GM19463 (cell line): ENCODE measurements around the gene SCAMP2.

ENCODE experiments used
- ATAC-seq: cut with Tn5 transposase; IDR thresholded peaks from one replicate; pipeline ENCODE4 v1.9.1; 2021; ENCODE audit warnings: mild to moderate bottlenecking, moderate library complexity; ENCODE audit not compliant: unreplicated experiment

The SCAMP2 gene

DNA sequence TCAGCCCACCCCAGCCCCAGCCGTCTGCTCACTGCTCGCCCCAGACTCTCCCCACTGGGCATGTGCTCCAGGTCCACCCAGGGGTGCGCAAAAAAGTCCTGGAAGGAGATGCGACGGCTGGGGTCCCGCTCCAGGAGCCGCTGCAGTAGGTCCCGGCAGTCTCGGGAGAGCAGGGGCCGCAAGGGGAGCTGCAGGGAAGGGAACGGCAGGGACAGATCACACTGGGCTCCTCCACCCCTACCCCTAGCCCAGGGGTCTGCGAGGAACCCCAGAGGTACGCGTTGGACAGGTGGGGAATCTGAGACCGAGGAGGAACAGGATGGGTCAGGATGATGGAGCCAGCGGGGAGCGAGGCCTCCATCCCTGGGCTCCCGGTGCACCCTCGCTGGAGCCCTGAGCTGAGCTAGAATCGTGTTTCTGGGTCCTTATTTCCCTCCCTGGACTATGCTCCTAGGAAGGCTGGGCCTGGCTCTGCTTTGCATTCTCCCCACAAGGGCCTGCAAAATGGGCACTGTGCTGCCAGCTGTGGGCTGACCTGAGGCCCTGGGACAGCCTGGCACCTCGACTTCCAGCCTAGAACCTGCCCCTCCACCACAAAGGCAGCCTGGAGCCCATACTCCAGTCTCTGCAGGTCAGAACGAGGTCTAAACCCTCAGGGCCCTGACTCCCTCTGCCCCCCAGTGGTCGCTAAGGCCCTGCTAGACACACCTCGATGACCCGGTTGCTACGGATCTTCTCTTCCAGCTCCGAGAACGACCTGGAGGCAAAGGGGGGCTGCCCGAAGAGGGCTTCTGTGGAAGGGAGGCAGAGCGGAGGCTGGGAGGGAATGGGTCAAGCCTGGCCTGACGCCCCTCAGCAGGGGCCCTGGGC lies 33.4 kb downstream of the SCAMP2 start:
- no peak for ATAC-seq

DNA sequence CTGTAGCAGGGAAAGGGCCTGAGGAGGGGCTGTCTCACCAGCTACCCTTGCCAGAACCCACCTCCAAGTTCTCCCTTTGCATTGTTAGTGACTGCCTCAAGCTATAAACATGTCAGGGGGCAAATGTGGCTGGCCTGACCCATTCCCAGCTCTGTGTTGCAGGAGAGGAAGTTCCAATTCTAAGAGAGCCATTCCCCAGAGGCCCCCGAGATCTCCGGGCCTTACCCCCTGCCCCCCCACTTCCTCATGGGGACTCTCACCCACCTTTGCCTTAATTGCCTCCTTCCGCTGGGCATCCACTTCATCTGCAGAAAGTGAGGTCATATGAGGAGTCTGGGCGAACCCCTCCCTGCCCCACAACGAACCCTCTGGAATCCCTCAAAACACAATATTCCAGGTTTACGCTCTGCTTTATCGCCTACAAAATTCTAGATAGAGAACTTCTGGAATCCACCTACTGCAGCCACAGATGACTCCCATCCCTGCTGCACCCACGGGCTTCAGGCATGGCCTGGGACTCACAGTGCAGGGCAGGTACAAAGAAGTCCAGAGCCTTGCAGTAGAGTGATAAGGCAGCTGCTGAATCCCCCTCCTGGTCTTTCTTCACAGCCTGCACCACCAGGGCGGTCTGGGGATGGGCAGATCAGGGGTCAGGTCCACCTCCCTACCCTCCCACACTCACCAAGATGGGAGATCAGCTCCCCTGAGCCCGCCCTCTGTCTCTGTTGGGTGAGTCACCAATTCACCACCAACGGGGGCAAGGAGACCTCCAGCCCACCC lies 34.2 kb downstream of the SCAMP2 start:
- no peak for ATAC-seq

GRCh38 chr15:74838137-74838516 lies 35.0 kb downstream of the SCAMP2 start:
- no peak for ATAC-seq

DNA sequence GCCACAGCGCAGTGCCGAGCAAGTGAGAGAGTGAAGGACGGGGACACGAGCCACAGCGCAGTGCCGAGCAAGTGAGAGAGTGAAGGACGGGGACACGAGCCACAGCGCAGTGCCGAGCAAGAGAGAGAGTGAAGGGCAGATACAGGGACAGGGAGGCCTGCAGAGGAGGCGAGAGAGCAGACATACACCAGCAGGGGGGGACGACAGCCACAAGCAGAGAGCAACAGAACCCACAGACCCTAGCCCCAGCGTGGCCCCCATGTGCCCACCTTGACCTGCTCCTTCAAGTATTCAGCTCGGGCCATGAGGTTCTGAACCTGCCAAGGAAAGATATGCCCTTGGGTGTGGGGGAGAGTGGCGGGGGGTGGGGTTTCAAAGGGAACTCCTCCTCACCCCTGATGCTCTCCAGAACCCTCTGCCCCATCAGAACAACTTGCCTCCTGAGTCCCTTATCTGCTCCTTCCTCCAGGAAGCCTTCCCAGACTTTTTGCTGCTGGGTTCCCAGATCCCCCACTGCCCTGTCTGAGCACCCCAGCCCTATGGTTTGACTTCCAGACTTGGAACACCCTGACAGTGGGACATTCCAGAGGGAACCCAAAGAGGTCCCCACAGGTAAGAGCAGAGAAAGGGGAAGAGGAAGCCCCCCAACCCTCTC lies 35.6 kb downstream of the SCAMP2 start:
- no peak for ATAC-seq

- no peak for ATAC-seq
Measured at GRCh38 chr15:74836846-74837245, 36.3 kb downstream of the SCAMP2 start.

- no peak for ATAC-seq
Measured at GRCh38 chr15:74835312-74835823, 37.8 kb downstream of the SCAMP2 start.

DNA sequence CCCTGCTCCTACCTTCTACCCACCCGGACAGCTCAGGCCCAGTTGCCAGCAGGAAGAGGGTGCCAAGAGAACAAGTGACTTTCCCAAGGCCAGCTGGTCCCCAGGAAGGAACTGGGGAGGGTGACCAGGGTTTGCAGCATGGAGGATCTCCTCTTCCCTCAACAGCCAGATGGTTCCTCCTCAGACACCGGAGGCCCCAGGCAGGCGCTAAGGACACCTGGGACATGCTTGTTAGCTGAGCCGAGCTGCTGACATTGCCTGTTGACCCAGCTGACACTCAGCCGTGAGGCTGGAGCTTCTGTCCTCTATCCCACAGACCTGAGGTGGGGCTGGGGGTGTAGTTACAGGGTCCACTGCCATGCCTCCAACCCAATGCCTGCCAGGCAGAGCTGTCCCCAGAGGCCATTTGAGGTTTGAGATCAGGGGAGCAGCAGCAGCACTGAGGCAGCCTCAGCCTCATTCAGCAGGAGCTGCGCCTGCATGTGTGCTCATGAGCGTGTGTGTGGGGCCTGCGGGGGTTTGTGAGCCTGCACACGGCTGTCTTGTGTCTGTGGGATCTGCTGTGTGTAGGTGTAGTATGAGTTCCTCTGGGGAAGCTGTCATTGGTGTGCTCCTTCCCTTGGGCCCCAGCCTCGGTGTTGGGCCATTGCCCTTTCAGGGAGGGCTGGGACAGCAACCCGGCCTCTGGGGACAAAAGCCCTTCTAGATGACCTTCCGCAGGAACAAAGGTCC lies 39.6 kb downstream of the SCAMP2 start:
- ATAC-seq = no peak

DNA sequence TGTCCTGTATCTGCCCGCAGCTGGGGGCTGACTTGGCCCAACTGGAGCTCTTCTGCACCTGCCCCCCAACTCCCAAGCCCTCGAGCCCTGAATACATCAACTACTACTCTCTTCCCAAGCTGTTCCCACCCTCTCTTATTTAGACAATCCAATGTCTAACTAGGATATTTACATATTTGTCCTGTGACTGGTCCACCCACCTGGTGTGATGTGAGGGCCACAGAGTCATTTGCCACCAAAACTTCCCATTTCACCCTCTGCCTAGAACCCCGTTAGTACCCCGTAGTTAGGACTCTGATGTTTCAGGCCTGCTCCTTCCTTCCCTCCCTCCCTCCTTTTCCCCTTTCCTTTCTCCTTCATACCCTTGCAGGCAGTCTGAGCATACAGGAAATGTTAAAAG lies 40.3 kb downstream of the SCAMP2 start:
- no peak for ATAC-seq

DNA sequence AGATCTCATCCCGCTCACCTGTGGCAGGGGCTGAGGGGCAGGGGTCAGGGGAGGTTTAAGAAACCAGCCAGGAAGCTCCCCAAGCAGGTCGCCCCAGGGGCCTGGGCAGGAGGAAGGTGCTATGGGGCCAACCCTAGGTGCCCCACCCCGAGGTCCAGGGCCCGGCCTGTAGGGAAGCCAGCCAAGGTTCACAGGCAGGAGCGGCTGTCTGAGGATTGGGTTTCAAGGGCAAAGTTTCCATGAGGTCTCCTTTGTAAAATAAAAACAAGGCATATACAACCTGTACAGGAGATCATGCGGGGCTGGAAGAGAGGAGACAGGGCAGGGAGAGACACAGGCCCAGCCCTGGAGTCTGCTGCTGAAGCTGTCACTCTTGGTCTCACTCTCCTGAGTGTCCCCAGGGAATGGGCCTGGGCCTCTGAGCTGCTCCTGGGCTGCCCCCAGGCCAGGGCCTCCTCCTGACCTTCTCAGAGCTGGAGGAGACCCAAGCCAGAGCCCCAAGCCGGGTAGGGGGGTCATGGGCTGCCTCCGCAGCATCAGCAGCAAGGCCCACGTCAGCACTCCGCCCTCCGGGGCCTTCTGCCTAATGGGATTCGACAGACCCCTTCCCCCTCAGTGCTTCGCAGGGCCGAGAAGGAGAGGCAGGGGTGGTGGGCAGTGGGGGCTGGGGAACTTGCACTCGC lies 41.2 kb downstream of the SCAMP2 start:
- ATAC-seq = no peak

DNA sequence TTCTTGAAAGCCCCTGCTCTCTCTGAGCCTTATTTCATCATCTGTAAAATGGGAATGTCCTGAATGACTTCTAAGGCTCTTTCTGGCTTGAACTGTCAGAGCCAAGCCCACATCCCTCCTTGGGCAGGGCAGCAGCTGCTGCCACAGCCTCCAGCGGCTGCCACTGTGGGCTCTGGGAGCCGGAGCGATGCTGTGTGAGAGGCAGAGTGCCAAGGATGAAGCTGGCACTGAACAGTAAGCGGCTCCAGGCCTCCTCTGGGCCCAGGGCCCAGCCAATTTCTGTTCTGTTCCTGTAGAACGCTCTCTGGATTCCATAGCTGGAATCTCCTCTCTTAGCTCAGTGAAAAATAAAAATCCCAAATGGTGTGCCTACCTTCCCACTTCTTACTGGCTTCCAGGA lies 42.3 kb downstream of the SCAMP2 start:
- ATAC-seq = no peak

- no peak for ATAC-seq
Measured at GRCh38 chr15:74829991-74830390, 43.2 kb downstream of the SCAMP2 start.

DNA sequence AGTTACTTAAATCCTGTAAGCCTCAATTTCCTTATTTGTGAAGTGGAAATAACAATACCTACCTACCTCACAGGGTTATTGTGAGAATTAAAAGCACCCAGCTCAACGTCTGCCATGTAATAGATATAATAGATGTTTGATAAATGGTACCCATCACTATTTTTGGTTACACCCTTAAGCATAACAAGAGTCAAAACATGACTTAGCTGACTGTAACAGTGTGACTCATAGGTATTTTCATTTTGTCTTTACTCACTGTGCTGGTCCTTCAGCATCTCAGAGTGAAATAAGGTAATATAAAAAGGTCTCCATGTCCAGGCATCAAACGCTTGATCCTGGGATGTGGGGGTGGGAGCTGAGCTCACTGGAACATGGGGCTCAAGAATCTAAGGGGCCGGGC lies 43.7 kb downstream of the SCAMP2 start:
- no peak for ATAC-seq

DNA sequence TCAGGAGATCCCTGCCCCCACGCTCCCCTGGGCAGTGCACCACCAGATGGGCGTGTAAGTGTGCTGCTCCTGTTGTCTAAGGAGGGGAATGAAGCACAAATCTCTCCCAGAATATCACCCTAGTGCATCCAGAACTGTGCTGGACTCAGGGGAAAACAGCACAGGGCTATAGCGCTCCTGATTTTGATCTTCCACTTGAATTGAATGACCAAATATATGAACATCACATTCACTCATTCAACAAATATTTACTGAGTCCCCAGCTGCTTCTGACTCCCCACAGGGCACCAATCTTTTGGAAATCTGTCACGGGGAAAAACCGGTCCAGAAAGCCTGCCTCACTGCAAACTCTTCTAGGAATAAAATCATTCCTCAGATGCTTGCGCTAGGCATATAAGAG lies 44.3 kb downstream of the SCAMP2 start:
- no peak for ATAC-seq

- ATAC-seq = no peak
Measured at GRCh38 chr15:74827614-74828013, 45.6 kb downstream of the SCAMP2 start.

DNA sequence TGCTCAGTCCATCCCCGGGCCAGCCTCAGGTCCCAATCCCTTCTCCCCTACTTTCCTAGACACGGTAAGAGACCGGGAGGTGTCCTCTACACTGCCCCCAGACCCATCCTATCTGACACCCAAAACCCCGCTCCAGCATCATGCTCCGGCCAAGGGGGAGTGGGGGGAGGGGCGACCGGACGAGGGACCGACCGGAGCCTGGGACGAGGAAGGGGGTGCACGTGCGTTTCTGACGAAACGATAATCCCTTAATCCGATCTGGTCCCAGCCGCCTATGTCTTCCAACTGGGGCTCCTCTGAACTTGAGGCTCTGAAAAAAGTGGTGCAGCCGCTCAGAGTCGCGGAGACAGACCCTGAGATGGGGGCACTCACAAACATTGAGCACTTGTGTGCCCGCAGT lies 46.2 kb downstream of the SCAMP2 start:
- no peak for ATAC-seq

GRCh38 chr15:74826364-74826819 lies 46.8 kb downstream of the SCAMP2 start, which contains the start of gene CPLX3:
Gene CPLX3 (plus strand): TSS chr15:74826627. CDS start chr15:74826704, 77 bp downstream.
- ATAC-seq = no peak

DNA sequence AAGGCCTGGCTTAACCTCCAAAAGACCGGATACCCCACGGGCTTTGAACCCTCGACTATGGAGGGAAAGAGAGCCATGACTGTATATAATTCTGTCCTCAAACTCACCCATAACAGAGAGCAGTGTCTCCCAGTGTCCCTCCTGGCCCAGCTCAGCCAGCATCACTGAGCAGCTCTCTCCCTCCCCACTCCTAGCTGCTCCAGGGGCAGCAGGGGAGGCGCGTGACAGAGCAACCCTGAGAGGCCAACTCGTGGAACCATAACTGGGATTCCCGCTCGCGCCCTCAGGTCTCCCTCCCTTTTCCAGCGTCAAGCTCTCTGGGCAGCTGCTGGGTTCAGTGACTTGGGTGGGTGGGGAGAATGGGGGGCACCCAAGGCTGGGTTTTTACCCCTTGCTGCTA lies 47.3 kb downstream of the SCAMP2 start:
- no peak for ATAC-seq

DNA sequence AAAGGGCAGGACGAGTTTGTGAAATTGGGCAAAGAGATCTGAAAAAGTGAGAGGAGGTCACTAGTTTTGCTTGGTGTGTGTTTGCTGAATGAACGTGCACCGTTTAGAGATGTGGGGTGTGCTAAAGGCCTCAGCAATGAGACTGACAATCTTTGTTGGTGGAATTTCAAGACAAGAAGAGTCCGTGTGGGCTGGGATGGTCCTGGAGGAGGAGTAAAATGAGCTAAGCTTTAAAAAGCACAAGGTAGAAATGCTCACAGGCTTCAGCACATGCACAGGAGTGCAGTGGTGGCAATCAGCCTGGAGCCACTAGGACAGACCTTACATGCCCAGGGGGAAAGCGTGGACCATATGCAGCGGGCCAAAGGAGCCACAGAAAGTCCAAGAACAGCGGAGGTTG lies 48.2 kb downstream of the SCAMP2 start:
- no peak for ATAC-seq

GRCh38 chr15:74823324-74823723 lies 49.8 kb downstream of the SCAMP2 start:
- no peak for ATAC-seq

DNA sequence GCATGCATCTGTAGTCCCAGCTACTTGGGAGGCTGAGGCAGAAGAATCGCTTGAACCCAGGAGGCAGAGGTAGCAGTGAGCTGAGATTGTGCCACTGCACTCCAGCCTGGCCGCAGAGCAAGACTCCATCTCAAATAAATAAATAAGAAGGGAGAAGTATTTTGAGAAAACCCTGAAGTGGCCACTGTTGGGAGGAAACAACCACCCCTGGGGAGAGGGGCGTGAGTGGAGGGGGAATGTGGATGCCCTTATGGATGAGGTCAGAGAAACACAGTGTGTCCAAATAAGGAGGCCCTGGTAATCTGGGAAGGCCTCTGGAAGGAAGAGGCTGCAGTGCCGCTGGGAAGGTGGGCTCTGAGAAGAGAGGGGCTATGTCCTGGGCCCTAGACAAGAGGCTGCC lies 50.9 kb downstream of the SCAMP2 start:
- no peak for ATAC-seq
